Neural progenitor cell (in vitro differentiated cells): Measurements from ENCODE around the gene MED12L. TPM values are rescaled to one million over a fixed set of nuclear protein-coding genes. Genes with fewer than 3 reads are reported as not detected.

Source experiments
- DNase-seq: peaks from one replicate; pipeline ENCODE4 v3.0.0-alpha.2; 2016; ENCODE audit warnings: low spot score
- H2AFZ ChIP-seq: fragments of 200-600 bp; sonication (generic); replicated peaks from 2 replicates; pipeline ENCODE4 v1.6.1; 2016; ENCODE audit warnings: antibody characterized with exemption
- H3F3A ChIP-seq: fragments of 200-600 bp; sonication (generic); 2 replicates; pipeline ENCODE4 v1.6.1; 2016; ENCODE audit warnings: antibody characterized with exemption, low read depth
- H3K27ac ChIP-seq: fragments of 200-600 bp; sonication (generic); 2 replicates; pipeline ENCODE4 v1.5.1; 2016; ENCODE audit warnings: mild to moderate bottlenecking
- H3K27me3 ChIP-seq: fragments of 200-600 bp; sonication (generic); 2 replicates; pipeline ENCODE4 v1.6.1; 2016; ENCODE audit warnings: mild to moderate bottlenecking, moderate library complexity
- H3K36me3 ChIP-seq: fragments of 200-600 bp; sonication (generic); 2 replicates; pipeline ENCODE4 v1.5.1; 2016
- H3K4me1 ChIP-seq: fragments of 200-600 bp; sonication (generic); 2 replicates; pipeline ENCODE4 v1.6.1; 2016; ENCODE audit warnings: mixed run types
- H3K4me2 ChIP-seq: fragments of 200-600 bp; sonication (generic); 2 replicates; pipeline ENCODE4 v1.6.1; 2016
- H3K4me3 ChIP-seq: fragments of 200-600 bp; sonication (generic); 2 replicates; pipeline ENCODE4 v1.5.1; 2016
- H3K79me2 ChIP-seq: fragments of 200-600 bp; sonication (generic); 2 replicates; pipeline ENCODE4 v1.6.1; 2016; ENCODE audit warnings: low read depth
- H3K9ac ChIP-seq: fragments of 200-600 bp; sonication (generic); 2 replicates; pipeline ENCODE4 v1.6.1; 2016
- H3K9me3 ChIP-seq: fragments of 200-600 bp; sonication (generic); 2 replicates; pipeline ENCODE4 v1.5.1; 2016; ENCODE audit warnings: low read depth
- H4K20me1 ChIP-seq: fragments of 200-600 bp; sonication (generic); 2 replicates; pipeline ENCODE4 v1.6.1; 2016; ENCODE audit warnings: low read depth
- H3K27ac Mint-ChIP-seq: 3 replicates; pipeline ENCODE4 v1.8.0; 2021; ENCODE audit warnings: mixed read lengths
- H3K27me3 Mint-ChIP-seq: 2 replicates; pipeline ENCODE4 v1.8.0; 2022; ENCODE audit warnings: low read depth, mild to moderate bottlenecking, inconsistent platforms, moderate library complexity, mixed read lengths; ENCODE audit not compliant: insufficient read depth
- H3K36me3 Mint-ChIP-seq: 3 replicates; pipeline ENCODE4 v1.8.0; 2021; ENCODE audit warnings: mixed read lengths
- H3K4me1 Mint-ChIP-seq: 3 replicates; pipeline ENCODE4 v1.8.0; 2021; ENCODE audit warnings: mixed read lengths
- H3K4me3 Mint-ChIP-seq: 3 replicates; pipeline ENCODE4 v1.8.0; 2021; ENCODE audit warnings: mild to moderate bottlenecking, moderate library complexity, mixed read lengths
- H3K9me3 Mint-ChIP-seq: 3 replicates; pipeline ENCODE4 v1.8.0; 2020; ENCODE audit warnings: mixed read lengths
- CTCF ChIP-seq: fragments of 200-600 bp; sonication (generic); IDR thresholded peaks from 2 replicates; pipeline ENCODE4 v1.5.1; 2017; ENCODE audit warnings: antibody characterized with exemption, mild to moderate bottlenecking
- EZH2 ChIP-seq: fragments of 200-600 bp; sonication (generic); IDR thresholded peaks from 2 replicates; pipeline ENCODE4 v1.6.1; 2017; ENCODE audit warnings: antibody characterized with exemption, mild to moderate bottlenecking, moderate library complexity
- EZH2phosphoT487 ChIP-seq: fragments of 200-600 bp; sonication (generic); IDR thresholded peaks from 2 replicates; pipeline ENCODE4 v1.6.1; 2017; ENCODE audit warnings: antibody characterized with exemption
- total RNA-seq: library from RNA; depleted of rRNA; stranded (reverse); fragments of >200 nt; gene quantifications from 2 replicates; pipeline ENCODE4 v1.2.3, GENCODE V29; 2015; ENCODE audit warnings: low replicate concordance

MED12L gene
- total RNA-seq, 1 donor from 2014 or later: 16.5 TPM

- Histone ChIP-seq H3F3A (no peaks in the 10 kb centered on the region), H3K4me3 (no peak overlapping the region), H4K20me1 (no peaks in the 10 kb centered on the region), H3K36me3 (no peaks in the 10 kb centered on the region), H3K27me3 (no peaks in the 10 kb centered on the region), H3K9ac (no peak overlapping the region), H3K79me2 (no peaks in the 10 kb centered on the region), H2AFZ (no peak overlapping the region), H3K9me3 (no peaks in the 10 kb centered on the region), H3K4me1 (no peaks in the 10 kb centered on the region), H3K27ac (no peak overlapping the region), H3K4me2 (no peak overlapping the region)
- no peaks in the 10 kb centered on the region for H3K4me1 Mint-ChIP-seq
- H3K27me3 Mint-ChIP-seq: no peaks in the 10 kb centered on the region
- no peak overlapping the region for H3K4me3 Mint-ChIP-seq
- no peaks in the 10 kb centered on the region for H3K9me3 Mint-ChIP-seq
- H3K27ac Mint-ChIP-seq: no peak overlapping the region
- no peak for DNase-seq
- H3K36me3 Mint-ChIP-seq: peaks cover 2% of the 10 kb centered on the region
- TF ChIP-seq CTCF (no peak), EZH2 (no peak), EZH2phosphoT487 (no peak)
Observed at GRCh38 chr3:151205482-151205881, 120.0 kb downstream of the MED12L start.

- no peaks in the 10 kb centered on the region for H3K27me3 Mint-ChIP-seq
- TF ChIP-seq CTCF (no peak), EZH2phosphoT487 (no peak)
- H3K9me3 Mint-ChIP-seq: no peaks in the 10 kb centered on the region
- Histone ChIP-seq H4K20me1 (no peaks in the 10 kb centered on the region), H3K4me2 (no peak overlapping the region), H3K9ac (no peak overlapping the region), H3K27me3 (no peaks in the 10 kb centered on the region), H3K4me1 (peaks cover 4% of the 10 kb centered on the region), H3K27ac (no peak overlapping the region), H2AFZ (no peak overlapping the region), H3K79me2 (no peaks in the 10 kb centered on the region), H3K36me3 (no peaks in the 10 kb centered on the region), H3F3A (no peaks in the 10 kb centered on the region), H3K9me3 (no peaks in the 10 kb centered on the region), H3K4me3 (no peak overlapping the region)
- H3K27ac Mint-ChIP-seq: no peak overlapping the region
- H3K4me3 Mint-ChIP-seq: no peak overlapping the region
- H3K4me1 Mint-ChIP-seq: no peaks in the 10 kb centered on the region
- no peak for DNase-seq
- peaks cover 2% of the 10 kb centered on the region for H3K36me3 Mint-ChIP-seq
Observed at GRCh38 chr3:151206201-151206600, 120.7 kb downstream of the MED12L start.

- H3K36me3 ChIP-seq: no peaks in the 10 kb centered on the region
- Mint-ChIP-seq H3K9me3 (no peaks in the 10 kb centered on the region), H3K36me3 (peaks cover 2% of the 10 kb centered on the region), H3K27ac (no peak overlapping the region), H3K4me1 (no peaks in the 10 kb centered on the region), H3K4me3 (no peak overlapping the region), H3K27me3 (no peaks in the 10 kb centered on the region)
- no peaks in the 10 kb centered on the region for H3K27me3 ChIP-seq
- no peaks in the 10 kb centered on the region for H3F3A ChIP-seq
- no peak overlapping the region for H3K27ac ChIP-seq
- no peak overlapping the region for H2AFZ ChIP-seq
- H4K20me1 ChIP-seq: no peaks in the 10 kb centered on the region
- no peak overlapping the region for H3K4me2 ChIP-seq
- DNase-seq: no peak
- no peak for TF ChIP-seq CTCF
- no peak for TF ChIP-seq EZH2
- no peak for TF ChIP-seq EZH2phosphoT487
- H3K9ac ChIP-seq: no peak overlapping the region
- no peaks in the 10 kb centered on the region for H3K79me2 ChIP-seq
- no peak overlapping the region for H3K4me3 ChIP-seq
- H3K9me3 ChIP-seq: no peaks in the 10 kb centered on the region
- peaks cover 7% of the 10 kb centered on the region for H3K4me1 ChIP-seq
Observed at GRCh38 chr3:151209654-151210053, 124.2 kb downstream of the MED12L start.
